Astrocyte of the cerebellum (primary cell): Measurements from ENCODE around the gene FGD5.
"Not testable (repeated sequence)": the region's sequence is repeated elsewhere in the genome, so short reads cannot be mapped to it uniquely, and the experiment has no call there.

Experiments
- DNase-seq: peaks from one replicate; pipeline ENCODE4 v3.0.0-alpha.2; 2011; ENCODE audit warnings: low read depth
- H3K4me3 ChIP-seq: 2 replicates; pipeline ENCODE4 v1.5.1; 2011; ENCODE audit warnings: mild to moderate bottlenecking, low read depth, low read length, moderate library complexity
- in situ Hi-C: cut with HindIII; loops from 2 replicates; pipeline ENCODE4 v1.10.0; 2017; ENCODE audit warnings: low sequenced_read_pairs
- TF ChIP-seq, protein P1 (sequence below): IDR thresholded peaks from 2 replicates; pipeline ENCODE4 v1.5.1; 2012; ENCODE audit warnings: low read length, low read depth, moderate library complexity, mild to moderate bottlenecking; ENCODE audit errors: missing control alignments

The FGD5 gene

DNA sequence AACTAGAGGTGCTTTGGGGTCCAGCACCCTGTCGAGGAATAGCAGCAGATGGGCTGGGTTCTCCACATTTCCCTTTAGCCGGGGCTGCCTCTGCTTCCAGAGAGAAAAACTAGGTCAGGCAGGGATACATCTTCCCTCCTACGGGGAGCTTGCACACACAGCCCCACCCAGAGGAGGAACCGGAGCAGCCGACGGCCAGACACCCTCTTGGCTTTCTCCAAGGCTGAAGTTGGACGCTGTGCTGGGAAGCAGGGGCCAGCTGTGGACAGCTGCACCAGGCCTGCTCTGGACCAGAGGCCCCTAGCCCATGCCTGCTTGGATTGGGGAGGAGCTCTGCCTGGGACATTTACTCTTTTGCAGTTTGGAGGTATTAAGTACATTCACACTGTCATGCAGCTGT lies 84.0 kb downstream of the FGD5 start:
- TF ChIP-seq, protein P1, sequence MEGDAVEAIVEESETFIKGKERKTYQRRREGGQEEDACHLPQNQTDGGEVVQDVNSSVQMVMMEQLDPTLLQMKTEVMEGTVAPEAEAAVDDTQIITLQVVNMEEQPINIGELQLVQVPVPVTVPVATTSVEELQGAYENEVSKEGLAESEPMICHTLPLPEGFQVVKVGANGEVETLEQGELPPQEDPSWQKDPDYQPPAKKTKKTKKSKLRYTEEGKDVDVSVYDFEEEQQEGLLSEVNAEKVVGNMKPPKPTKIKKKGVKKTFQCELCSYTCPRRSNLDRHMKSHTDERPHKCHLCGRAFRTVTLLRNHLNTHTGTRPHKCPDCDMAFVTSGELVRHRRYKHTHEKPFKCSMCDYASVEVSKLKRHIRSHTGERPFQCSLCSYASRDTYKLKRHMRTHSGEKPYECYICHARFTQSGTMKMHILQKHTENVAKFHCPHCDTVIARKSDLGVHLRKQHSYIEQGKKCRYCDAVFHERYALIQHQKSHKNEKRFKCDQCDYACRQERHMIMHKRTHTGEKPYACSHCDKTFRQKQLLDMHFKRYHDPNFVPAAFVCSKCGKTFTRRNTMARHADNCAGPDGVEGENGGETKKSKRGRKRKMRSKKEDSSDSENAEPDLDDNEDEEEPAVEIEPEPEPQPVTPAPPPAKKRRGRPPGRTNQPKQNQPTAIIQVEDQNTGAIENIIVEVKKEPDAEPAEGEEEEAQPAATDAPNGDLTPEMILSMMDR, result no peak
- in situ Hi-C loops, result no loop called here
- DNase-seq, result no peak
- H3K4me3 ChIP-seq, result no peak overlapping the region

DNA sequence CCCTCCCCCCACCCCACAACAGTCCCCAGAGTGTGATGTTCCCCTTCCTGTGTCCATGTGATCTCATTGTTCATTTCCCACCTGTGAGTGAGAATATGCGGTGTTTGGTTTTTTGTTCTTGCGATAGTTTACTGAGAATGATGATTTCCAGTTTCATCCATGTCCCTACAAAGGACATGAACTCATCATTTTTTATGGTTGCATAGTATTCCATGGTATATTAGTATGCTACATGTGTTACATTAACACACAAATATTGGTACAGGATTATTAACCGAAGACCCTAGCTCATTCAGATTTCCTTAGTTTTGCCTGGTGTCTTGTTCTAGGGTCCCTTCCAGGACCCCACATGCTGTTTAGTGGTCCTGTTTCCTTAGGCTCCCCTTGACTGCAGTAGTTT lies 84.7 kb downstream of the FGD5 start:
- H3K4me3 ChIP-seq, in situ Hi-C loops, DNase-seq: not testable (repeated sequence)

DNA sequence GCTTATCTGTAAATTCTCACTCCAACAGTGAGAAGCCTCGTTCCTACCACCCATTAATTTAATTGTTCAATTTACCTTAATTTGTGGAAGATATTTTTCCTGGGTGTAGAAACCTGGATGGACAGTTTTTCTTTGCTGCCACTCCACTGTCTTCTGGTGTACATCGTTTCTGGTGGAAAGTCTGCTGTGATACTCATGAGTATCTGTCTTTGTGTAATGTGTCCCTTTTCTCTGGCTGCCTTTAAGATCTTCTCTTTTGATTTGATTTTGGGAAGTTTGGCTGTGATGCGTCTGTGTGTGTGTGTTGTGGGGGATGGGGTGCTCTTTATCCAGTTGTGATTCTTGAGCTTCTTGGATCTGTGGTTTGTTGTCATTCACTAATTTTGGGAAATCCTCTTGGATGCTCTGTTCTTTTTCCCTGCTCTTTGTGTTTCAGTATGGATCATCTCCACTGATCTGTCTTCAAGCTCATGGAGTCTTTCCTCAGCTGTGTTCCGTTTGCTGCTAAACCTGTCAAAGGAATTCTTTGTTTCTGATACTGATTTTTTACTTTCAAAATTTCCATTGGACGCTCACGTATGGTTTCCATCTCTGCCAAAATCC lies 86.4 kb downstream of the FGD5 start:
- TF ChIP-seq, protein P1, result no peak
- DNase-seq, result no peak
- in situ Hi-C loops, result no loop called here
- H3K4me3 ChIP-seq, result no peak overlapping the region

DNA sequence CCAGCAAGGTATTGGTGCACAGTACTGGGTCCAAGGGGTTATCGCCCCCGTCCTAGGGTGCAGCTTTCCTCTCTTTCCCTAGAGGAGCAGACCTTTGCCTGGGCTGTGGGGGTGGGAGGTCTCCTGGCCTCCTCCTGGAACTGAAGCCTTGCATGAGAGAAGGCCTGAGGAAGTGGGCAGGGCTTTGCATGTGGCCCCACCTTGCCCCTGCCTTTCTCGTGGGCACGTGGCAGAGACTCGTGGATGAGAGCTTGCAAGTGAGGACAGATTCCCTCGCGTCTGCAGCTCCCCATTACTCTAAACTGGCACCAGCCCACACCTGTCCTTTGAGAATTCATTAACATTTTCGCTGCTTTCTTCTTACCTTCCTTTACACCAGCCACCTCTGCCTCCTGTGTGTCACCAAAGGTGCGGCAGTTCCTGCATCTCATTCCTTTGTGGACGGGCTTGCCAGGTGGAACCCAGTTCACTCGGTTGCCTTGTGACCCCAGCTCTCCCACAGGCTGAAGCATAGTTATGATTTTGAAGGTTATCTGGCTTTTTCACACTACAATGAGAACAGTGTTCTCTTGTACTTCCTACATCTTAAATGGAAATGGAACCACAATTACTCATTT lies 87.7 kb downstream of the FGD5 start:
- no peak for DNase-seq
- in situ Hi-C loops, result no loop called here
- no peak overlapping the region for H3K4me3 ChIP-seq
- TF ChIP-seq, protein P1, result no peak

DNA sequence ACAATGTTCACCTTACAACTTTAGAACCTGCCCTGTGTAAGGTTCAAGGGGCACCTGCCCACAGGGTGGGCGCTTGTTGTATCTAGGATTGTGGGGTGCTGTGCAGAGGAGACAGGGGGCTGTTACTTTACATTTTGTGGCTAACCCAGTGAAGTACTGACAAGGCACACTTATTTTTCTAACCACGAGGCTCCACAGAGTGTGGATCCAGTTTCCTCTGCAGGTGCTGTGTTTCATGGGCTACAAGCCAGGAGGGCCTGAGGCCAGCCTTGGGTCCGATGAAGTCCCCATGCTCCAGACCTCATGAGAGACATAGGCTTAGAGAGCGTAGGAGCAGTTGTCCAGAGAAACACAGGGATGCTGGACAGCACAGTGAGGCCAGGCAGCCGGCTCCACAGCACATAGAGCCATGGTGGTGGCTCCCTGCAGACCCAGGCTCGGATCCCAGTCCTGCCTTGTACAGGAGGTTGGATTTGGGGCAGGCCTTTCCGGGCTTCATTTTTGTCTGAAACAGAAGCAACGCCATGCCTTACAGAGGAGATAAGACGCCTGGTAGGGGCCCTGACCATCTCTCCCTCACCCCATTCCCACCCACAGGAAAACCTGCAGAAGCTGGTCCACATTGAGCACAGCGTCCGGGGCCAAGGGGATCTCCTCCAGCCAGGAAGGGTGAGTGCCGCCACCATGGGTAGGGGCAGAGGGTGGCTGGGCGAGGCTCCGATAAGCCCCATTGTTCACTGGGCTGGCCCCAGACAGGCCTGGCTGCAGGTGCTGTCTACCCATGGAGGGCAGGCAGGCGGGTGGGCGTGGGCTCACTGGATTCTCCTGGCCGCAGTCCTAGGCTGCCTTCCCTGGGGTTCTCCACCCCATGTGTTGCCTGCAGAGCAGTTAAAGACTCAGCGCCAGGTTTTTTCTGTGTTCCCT lies 88.5 kb downstream of the FGD5 start:
- no peak for DNase-seq
- in situ Hi-C loops, result no loop called here
- TF ChIP-seq, protein P1, result no peak
- no peak overlapping the region for H3K4me3 ChIP-seq

DNA sequence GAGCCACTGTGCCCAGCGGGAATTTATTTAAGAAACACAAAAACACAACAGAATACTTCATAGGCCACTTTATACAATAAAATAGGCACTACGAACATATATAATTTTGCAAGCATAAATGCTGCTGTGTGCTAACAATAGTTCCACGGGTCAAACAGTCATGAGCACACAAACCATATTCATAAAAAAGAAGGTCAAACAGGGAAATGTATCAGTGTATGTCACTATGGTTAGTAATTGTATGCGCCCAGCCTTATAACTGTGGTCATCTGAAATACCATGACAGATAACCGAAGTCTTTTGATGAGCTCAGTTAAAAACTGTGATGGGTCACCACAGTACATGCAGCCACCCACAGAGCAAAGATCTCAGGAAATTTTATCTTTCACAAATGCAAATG lies 90.5 kb downstream of the FGD5 start:
- TF ChIP-seq, protein P1, result no peak
- DNase-seq, result no peak
- in situ Hi-C loops, result no loop called here
- H3K4me3 ChIP-seq, result no peak overlapping the region

DNA sequence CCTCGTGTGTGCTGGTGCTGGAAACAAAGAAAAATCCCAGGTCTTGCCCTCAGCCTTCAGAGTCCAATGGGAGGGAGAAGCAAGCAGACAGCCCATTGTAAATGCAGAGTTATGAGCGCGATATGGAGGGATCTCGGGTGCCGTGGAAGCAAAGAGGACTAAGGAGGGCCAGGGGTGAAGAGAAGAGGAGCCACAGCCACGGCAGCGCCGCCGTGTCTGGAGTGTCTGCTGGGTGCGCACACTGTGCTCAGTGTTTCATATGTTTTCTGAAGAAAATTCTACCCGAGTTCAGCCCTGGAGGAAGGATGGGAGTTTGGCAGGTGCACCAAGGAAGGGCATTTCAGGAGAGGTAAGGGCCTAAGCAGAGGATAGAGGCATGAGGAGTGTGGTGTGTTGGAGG lies 92.9 kb downstream of the FGD5 start:
- no peak for DNase-seq
- no peak overlapping the region for H3K4me3 ChIP-seq
- TF ChIP-seq, protein P1, result no peak
- in situ Hi-C loops, result no loop called here
